ENCODE measurements around the gene GFY. TPM values are rescaled to one million over a fixed set of nuclear protein-coding genes. Genes with fewer than 3 reads are reported as not detected.
"Not testable (repeated sequence)": the region's sequence is repeated elsewhere in the genome, so short reads cannot be mapped to it uniquely, and the experiment has no call there.

The GFY gene
- total RNA-seq, 4 donors from 2014 or later = not detected

- peaks cover 0 to 26% (median 11%) of the 10 kb centered on the region in 3 donors for H3K4me1 ChIP-seq
- H3K27me3 ChIP-seq = no peaks in the 10 kb centered on the region
- H3K9me3 ChIP-seq = no peaks in the 10 kb centered on the region
- 100% methylated on average over 7 of the region's 12 CpGs; no CpG with 5 or more reads in 1 of the 2 donors for whole genome bisulfite sequencing, 2 donors (ENCODE audit: low coverage in 1 of 2)
- H3K36me3 ChIP-seq = peaks cover 0 to 57% of the 10 kb centered on the region in 2 donors
- H3K27ac ChIP-seq = no peak overlapping the region
- no peak for ATAC-seq
- TF ChIP-seq POLR2A (IDR thresholded peaks at IDR 0.05) (no peak), EP300 (IDR thresholded peaks at IDR 0.05) (no peak), POLR2AphosphoS5 (IDR thresholded peaks at IDR 0.05) (no peak), CTCF (IDR thresholded peaks at IDR 0.05) (no peak)
- H3K4me3 ChIP-seq = no peak overlapping the region
Observed at GRCh38 chr19:49459388-49459787, 34.2 kb downstream of the GFY start.

GRCh38 chr19:49461130-49461529 is 35.9 kb downstream of the GFY start:
- not testable (repeated sequence) for ATAC-seq, H3K27me3 ChIP-seq, H3K27ac ChIP-seq, H3K4me3 ChIP-seq, H3K9me3 ChIP-seq
- peaks cover 0 to 74% of the 10 kb centered on the region in 2 donors for H3K36me3 ChIP-seq
- no CpG with 5 or more reads among the region's 1 CpG for WGBS, 2 donors (ENCODE audit: low coverage in 1 of 2)
- H3K4me1 ChIP-seq = peaks cover 0 to 13% (median 6%) of the 10 kb centered on the region in 3 donors

- H3K4me1 ChIP-seq = peaks cover 0 to 11% (median 6%) of the 10 kb centered on the region in 3 donors
- H3K9me3 ChIP-seq = no peaks in the 10 kb centered on the region
- H3K36me3 ChIP-seq = peaks cover 0 to 79% of the 10 kb centered on the region in 2 donors
- no peak overlapping the region for H3K27ac ChIP-seq
- H3K27me3 ChIP-seq = no peaks in the 10 kb centered on the region
- no peak overlapping the region for H3K4me3 ChIP-seq
- no peak for ATAC-seq
- no CpG with 5 or more reads among the region's 37 CpGs for WGBS, 2 donors (ENCODE audit: low coverage in 1 of 2)
- TF ChIP-seq POLR2AphosphoS5 (IDR thresholded peaks at IDR 0.05) = no peak
- no peak for TF ChIP-seq EP300 (IDR thresholded peaks at IDR 0.05)
- TF ChIP-seq CTCF (IDR thresholded peaks at IDR 0.05) = no peak
- TF ChIP-seq POLR2A (IDR thresholded peaks at IDR 0.05) = no peak
Observed at GRCh38 chr19:49461656-49462055, 36.5 kb downstream of the GFY start.

GRCh38 chr19:49462492-49462891 is 37.3 kb downstream of the GFY start:
- ATAC-seq = no peak
- WGBS, 2 donors (ENCODE audit: low coverage in 1 of 2) = no CpG with 5 or more reads among the region's 12 CpGs
- TF ChIP-seq POLR2AphosphoS5 (IDR thresholded peaks at IDR 0.05) (no peak), CTCF (IDR thresholded peaks at IDR 0.05) (no peak), EP300 (IDR thresholded peaks at IDR 0.05) (no peak), POLR2A (IDR thresholded peaks at IDR 0.05) (no peak)
- Histone ChIP-seq H3K4me3 (no peak overlapping the region), H3K9me3 (no peaks in the 10 kb centered on the region), H3K27me3 (no peaks in the 10 kb centered on the region), H3K4me1 (peaks cover 0 to 5% (median 4%) of the 10 kb centered on the region in 3 donors), H3K36me3 (peaks cover 0 to 82% of the 10 kb centered on the region in 2 donors), H3K27ac (no peak overlapping the region)

GRCh38 chr19:49463960-49464740 is 39.0 kb downstream of the GFY start:
- no peaks in the 10 kb centered on the region for H3K9me3 ChIP-seq
- no peaks in the 10 kb centered on the region for H3K27me3 ChIP-seq
- TF ChIP-seq POLR2A (IDR thresholded peaks at IDR 0.05) = no peak
- TF ChIP-seq POLR2AphosphoS5 (IDR thresholded peaks at IDR 0.05) = no peak
- TF ChIP-seq EP300 (IDR thresholded peaks at IDR 0.05) = no peak
- no peak for TF ChIP-seq CTCF (IDR thresholded peaks at IDR 0.05)
- no peak overlapping the region for H3K4me3 ChIP-seq
- WGBS, 2 donors (ENCODE audit: low coverage in 1 of 2) = 90 to 91% methylated on average over 21 to 33 of the region's 39 CpGs
- H3K27ac ChIP-seq = no peak overlapping the region
- peaks cover 0 to 9% (median 6%) of the 10 kb centered on the region in 3 donors for H3K4me1 ChIP-seq
- ATAC-seq = no peak
- H3K36me3 ChIP-seq = peaks cover 0 to 84% of the 10 kb centered on the region in 2 donors
